Lower leg skin (tissue), 3 donors: ENCODE data around the gene HOXC9.

ENCODE experiments used
- POLR2A ChIP-seq, 2 donors: fragments of 450-650 bp; IDR thresholded peaks; one replicate each; pipeline ENCODE4 v1.6.1; 2016 to 2017; ENCODE audit warnings: antibody characterized with exemption in 2 of 2, mild to moderate bottlenecking in 1 of 2, moderate library complexity in 1 of 2
- TF ChIP-seq, protein P1 (sequence below), 3 donors: fragments of 450-650 bp; IDR thresholded peaks; one replicate each; pipeline ENCODE4 v1.5.1; 2016; ENCODE audit warnings: antibody characterized with exemption in 3 of 3, mild to moderate bottlenecking in 3 of 3, moderate library complexity in 2 of 3

- no peak for TF ChIP-seq POLR2A (IDR thresholded peaks at IDR 0.05)
- TF ChIP-seq, protein P1, sequence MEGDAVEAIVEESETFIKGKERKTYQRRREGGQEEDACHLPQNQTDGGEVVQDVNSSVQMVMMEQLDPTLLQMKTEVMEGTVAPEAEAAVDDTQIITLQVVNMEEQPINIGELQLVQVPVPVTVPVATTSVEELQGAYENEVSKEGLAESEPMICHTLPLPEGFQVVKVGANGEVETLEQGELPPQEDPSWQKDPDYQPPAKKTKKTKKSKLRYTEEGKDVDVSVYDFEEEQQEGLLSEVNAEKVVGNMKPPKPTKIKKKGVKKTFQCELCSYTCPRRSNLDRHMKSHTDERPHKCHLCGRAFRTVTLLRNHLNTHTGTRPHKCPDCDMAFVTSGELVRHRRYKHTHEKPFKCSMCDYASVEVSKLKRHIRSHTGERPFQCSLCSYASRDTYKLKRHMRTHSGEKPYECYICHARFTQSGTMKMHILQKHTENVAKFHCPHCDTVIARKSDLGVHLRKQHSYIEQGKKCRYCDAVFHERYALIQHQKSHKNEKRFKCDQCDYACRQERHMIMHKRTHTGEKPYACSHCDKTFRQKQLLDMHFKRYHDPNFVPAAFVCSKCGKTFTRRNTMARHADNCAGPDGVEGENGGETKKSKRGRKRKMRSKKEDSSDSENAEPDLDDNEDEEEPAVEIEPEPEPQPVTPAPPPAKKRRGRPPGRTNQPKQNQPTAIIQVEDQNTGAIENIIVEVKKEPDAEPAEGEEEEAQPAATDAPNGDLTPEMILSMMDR (IDR thresholded peaks at IDR 0.05) = no peak
Observed at GRCh38 chr12:53975479-53976152, 24.3 kb upstream of the HOXC9 start.
